ENCODE data around the gene GSK3B. TPM values are rescaled to one million over a fixed set of nuclear protein-coding genes. Genes with fewer than 3 reads are reported as not detected.

The GSK3B gene
- total RNA-seq, 4 donors from 2014 or later, result 34.6 to 65.2 (median 42.6) TPM

- Histone ChIP-seq H3K9me3 (no peaks in the 10 kb centered on the region), H3K36me3 (no peaks in the 10 kb centered on the region), H3K4me3 (no peak overlapping the region), H3K4me1 (no peaks in the 10 kb centered on the region), H3K27me3 (no peaks in the 10 kb centered on the region), H3K27ac (no peak overlapping the region)
- no peak for TF ChIP-seq CTCF (IDR thresholded peaks at IDR 0.05)
- TF ChIP-seq POLR2A (IDR thresholded peaks at IDR 0.05), result no peak
- DNase-seq, result no peak
Measured at GRCh38 chr3:120137548-120137947, 43.3 kb upstream of the GSK3B start.

GRCh38 chr3:120130656-120131055 lies 36.4 kb upstream of the GSK3B start:
- Histone ChIP-seq H3K9me3 (no peaks in the 10 kb centered on the region), H3K36me3 (no peaks in the 10 kb centered on the region), H3K4me3 (no peak overlapping the region), H3K4me1 (no peaks in the 10 kb centered on the region), H3K27ac (no peak overlapping the region), H3K27me3 (no peaks in the 10 kb centered on the region)
- DNase-seq, result no peak
- no peak for TF ChIP-seq POLR2A (IDR thresholded peaks at IDR 0.05)
- no peak for TF ChIP-seq CTCF (IDR thresholded peaks at IDR 0.05)

GRCh38 chr3:120129718-120130513 lies 35.7 kb upstream of the GSK3B start:
- Histone ChIP-seq H3K27ac (no peak overlapping the region), H3K36me3 (no peaks in the 10 kb centered on the region), H3K27me3 (no peaks in the 10 kb centered on the region), H3K4me1 (no peaks in the 10 kb centered on the region), H3K4me3 (no peak overlapping the region), H3K9me3 (no peaks in the 10 kb centered on the region)
- no peak for TF ChIP-seq POLR2A (IDR thresholded peaks at IDR 0.05)
- TF ChIP-seq CTCF (IDR thresholded peaks at IDR 0.05), result no peak
- DNase-seq, result no peak

- Histone ChIP-seq H3K27ac (no peak overlapping the region), H3K27me3 (no peaks in the 10 kb centered on the region), H3K36me3 (no peaks in the 10 kb centered on the region), H3K4me3 (no peak overlapping the region), H3K4me1 (no peaks in the 10 kb centered on the region), H3K9me3 (no peaks in the 10 kb centered on the region)
- DNase-seq, result no peak
- TF ChIP-seq POLR2A (IDR thresholded peaks at IDR 0.05) (no peak), CTCF (IDR thresholded peaks at IDR 0.05) (no peak)
Measured at GRCh38 chr3:120129051-120129450, 34.8 kb upstream of the GSK3B start.

GRCh38 chr3:120125992-120126391 lies 31.7 kb upstream of the GSK3B start:
- no peak overlapping the region for H3K4me3 ChIP-seq
- H3K27ac ChIP-seq, result no peak overlapping the region
- H3K27me3 ChIP-seq, result no peaks in the 10 kb centered on the region
- H3K9me3 ChIP-seq, result no peaks in the 10 kb centered on the region
- DNase-seq, result no peak
- no peaks in the 10 kb centered on the region for H3K36me3 ChIP-seq
- H3K4me1 ChIP-seq, result no peaks in the 10 kb centered on the region
- TF ChIP-seq POLR2A (IDR thresholded peaks at IDR 0.05) (no peak), CTCF (IDR thresholded peaks at IDR 0.05) (no peak)
